Choroid plexus epithelial cell (primary cell): ENCODE measurements around the gene CSNK1A1.
"Not testable (repeated sequence)": the region's sequence is repeated elsewhere in the genome, so short reads cannot be mapped to it uniquely, and the experiment has no call there.

Experiments
- DNase-seq: peaks from one replicate; pipeline ENCODE4 v3.0.0-alpha.2; 2010; ENCODE audit warnings: low read depth
- H3K4me3 ChIP-seq: 2 replicates; pipeline ENCODE4 v1.5.1; 2011; ENCODE audit warnings: low read depth, mild to moderate bottlenecking, control low read depth, low read length, moderate library complexity
- TF ChIP-seq, protein P1 (sequence below): conservative IDR thresholded peaks from 2 replicates; pipeline ENCODE4 v1.5.1; 2011; ENCODE audit warnings: low read depth, mild to moderate bottlenecking, control low read depth, inconsistent platforms, low read length, moderate library complexity

CSNK1A1 gene

GRCh38 chr5:149545327-149545726, 5.9 kb downstream of the CSNK1A1 start:
- TF ChIP-seq, protein P1, sequence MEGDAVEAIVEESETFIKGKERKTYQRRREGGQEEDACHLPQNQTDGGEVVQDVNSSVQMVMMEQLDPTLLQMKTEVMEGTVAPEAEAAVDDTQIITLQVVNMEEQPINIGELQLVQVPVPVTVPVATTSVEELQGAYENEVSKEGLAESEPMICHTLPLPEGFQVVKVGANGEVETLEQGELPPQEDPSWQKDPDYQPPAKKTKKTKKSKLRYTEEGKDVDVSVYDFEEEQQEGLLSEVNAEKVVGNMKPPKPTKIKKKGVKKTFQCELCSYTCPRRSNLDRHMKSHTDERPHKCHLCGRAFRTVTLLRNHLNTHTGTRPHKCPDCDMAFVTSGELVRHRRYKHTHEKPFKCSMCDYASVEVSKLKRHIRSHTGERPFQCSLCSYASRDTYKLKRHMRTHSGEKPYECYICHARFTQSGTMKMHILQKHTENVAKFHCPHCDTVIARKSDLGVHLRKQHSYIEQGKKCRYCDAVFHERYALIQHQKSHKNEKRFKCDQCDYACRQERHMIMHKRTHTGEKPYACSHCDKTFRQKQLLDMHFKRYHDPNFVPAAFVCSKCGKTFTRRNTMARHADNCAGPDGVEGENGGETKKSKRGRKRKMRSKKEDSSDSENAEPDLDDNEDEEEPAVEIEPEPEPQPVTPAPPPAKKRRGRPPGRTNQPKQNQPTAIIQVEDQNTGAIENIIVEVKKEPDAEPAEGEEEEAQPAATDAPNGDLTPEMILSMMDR = no peak
- no peak for DNase-seq
- no peak overlapping the region for H3K4me3 ChIP-seq

GRCh38 chr5:149544028-149544420, 7.2 kb downstream of the CSNK1A1 start:
- H3K4me3 ChIP-seq = no peak overlapping the region
- TF ChIP-seq, protein P1 = no peak
- no peak for DNase-seq

- TF ChIP-seq, protein P1 = no peak
- no peak for DNase-seq
- no peak overlapping the region for H3K4me3 ChIP-seq
These were observed 7.7 kb downstream of the CSNK1A1 start for GRCh38 chr5:149543361-149544027.

GRCh38 chr5:149541893-149542292, 9.3 kb downstream of the CSNK1A1 start:
- no peak for DNase-seq
- H3K4me3 ChIP-seq = no peak overlapping the region
- TF ChIP-seq, protein P1 = no peak

DNA sequence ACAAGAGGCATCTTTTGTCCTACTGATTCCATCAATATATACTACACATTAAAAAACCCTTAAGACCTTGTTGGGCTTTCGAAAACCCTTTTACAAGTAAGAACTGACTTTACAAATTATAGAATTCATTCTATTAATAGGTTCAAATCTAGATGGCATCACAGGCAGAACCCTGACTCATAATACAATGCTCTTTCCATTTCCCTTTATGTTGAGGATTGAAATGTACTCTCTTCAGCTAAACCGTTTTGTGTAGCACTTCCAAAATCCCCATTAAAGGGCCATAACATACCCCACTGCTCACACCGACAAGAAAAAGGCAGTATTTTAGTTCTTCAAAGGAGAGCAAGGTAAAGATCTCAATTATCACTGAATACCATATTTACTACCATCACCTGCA, 11.2 kb downstream of the CSNK1A1 start:
- no peak for DNase-seq
- TF ChIP-seq, protein P1 = no peak
- H3K4me3 ChIP-seq = no peak overlapping the region

- no peak for DNase-seq
- H3K4me3 ChIP-seq = no peak overlapping the region
- TF ChIP-seq, protein P1 = no peak
These were observed 13.8 kb downstream of the CSNK1A1 start for GRCh38 chr5:149537374-149537975.

- DNase-seq, H3K4me3 ChIP-seq: not testable (repeated sequence)
These were observed 15.5 kb downstream of the CSNK1A1 start for GRCh38 chr5:149535787-149536186.
